MCF 10A (cell line): ENCODE data around the gene LRCOL1. TPM values are rescaled to one million over a fixed set of nuclear protein-coding genes. Genes with fewer than 3 reads are reported as not detected.

Experiments
- BruUV-seq: library from RNA; stranded (reverse); fragments of 400-500 nt; replicated peaks from 2 replicates; lab custom pipeline; 2021; lab: Mats Ljungman, UMichigan
- CTCF ChIA-PET: fragments of 300-600 bp; sonication (Branson Sonifier 250); formaldehyde crosslinking; extraction: SDS; loops from one replicate; lab custom pipeline; 2021; ENCODE audit warnings: antibody characterized with exemption, inconsistent platforms; lab: Yijun Ruan, JAX
- POLR2A ChIA-PET: fragments of 300-600, 350-650 bp; sonication (Branson Sonifier 250); formaldehyde crosslinking; extraction: SDS; loops from one replicate; lab custom pipeline; 2020; ENCODE audit warnings: antibody characterized with exemption, inconsistent platforms; lab: Yijun Ruan, JAX
- DNase-seq: peaks from one replicate; pipeline ENCODE4 v3.0.0-alpha.2; 2018; ENCODE audit not compliant: unreplicated experiment
- H3K27ac Mint-ChIP-seq: one replicate; pipeline ENCODE4 v1.8.0; 2022; ENCODE audit warnings: mild to moderate bottlenecking, low read depth, mixed read lengths; ENCODE audit not compliant: unreplicated experiment
- H3K27me3 Mint-ChIP-seq: one replicate; pipeline ENCODE4 v1.8.0; 2022; ENCODE audit warnings: mixed read lengths; ENCODE audit not compliant: insufficient read depth, unreplicated experiment
- H3K36me3 Mint-ChIP-seq: one replicate; pipeline ENCODE4 v1.8.0; 2022; ENCODE audit warnings: mild to moderate bottlenecking, moderate library complexity, mixed read lengths; ENCODE audit not compliant: insufficient read depth, unreplicated experiment
- H3K4me1 Mint-ChIP-seq: one replicate; pipeline ENCODE4 v1.8.0; 2022; ENCODE audit warnings: mixed read lengths; ENCODE audit not compliant: insufficient read depth, unreplicated experiment
- H3K4me3 Mint-ChIP-seq: one replicate; pipeline ENCODE4 v1.8.0; 2022; ENCODE audit warnings: mild to moderate bottlenecking, moderate library complexity, mixed read lengths; ENCODE audit not compliant: unreplicated experiment
- H3K9me3 Mint-ChIP-seq: one replicate; pipeline ENCODE4 v1.8.0; 2022; ENCODE audit warnings: mixed read lengths; ENCODE audit not compliant: unreplicated experiment
- intact Hi-C: fragments of 100-400 bp; cut with micrococcal nuclease; formaldehyde crosslinking; loops from 2 replicates; pipeline ENCODE4 v1.14.1; 2022
- total RNA-seq: library from RNA; stranded (reverse); gene quantifications from 2 replicates; pipeline ENCODE4 v1.2.3, GENCODE V29; 2022
- TF ChIP-seq, protein P1 (sequence below): fragments of 200-600 bp; IDR thresholded peaks from one replicate; pipeline ENCODE4 v1.8.0; 2022; ENCODE audit warnings: antibody characterized with exemption, mild to moderate bottlenecking; ENCODE audit not compliant: unreplicated experiment

LRCOL1 gene
- total RNA-seq, 1 experiment from 2014 or later = not detected

DNA sequence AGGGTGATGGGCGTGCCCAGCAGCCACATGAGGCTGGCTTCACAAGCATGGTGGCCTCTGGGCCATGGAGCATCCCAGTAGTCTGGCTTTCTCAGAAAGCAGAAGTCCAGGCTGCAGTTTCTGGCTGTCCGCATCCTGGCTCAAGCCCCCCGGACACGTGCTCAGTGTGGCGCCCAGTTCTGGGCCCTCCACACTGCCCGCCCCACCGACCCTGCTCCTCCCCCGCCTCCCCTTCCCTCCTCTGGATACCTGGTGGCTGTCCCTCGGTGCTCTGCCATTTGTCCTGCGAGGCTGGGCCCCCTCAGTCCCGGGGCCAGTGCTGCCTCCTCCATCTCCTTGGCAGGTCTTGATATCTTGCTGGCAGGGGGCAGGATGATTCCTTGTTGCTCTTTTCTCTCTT, 31.6 kb downstream of the LRCOL1 start:
- TF ChIP-seq, protein P1, sequence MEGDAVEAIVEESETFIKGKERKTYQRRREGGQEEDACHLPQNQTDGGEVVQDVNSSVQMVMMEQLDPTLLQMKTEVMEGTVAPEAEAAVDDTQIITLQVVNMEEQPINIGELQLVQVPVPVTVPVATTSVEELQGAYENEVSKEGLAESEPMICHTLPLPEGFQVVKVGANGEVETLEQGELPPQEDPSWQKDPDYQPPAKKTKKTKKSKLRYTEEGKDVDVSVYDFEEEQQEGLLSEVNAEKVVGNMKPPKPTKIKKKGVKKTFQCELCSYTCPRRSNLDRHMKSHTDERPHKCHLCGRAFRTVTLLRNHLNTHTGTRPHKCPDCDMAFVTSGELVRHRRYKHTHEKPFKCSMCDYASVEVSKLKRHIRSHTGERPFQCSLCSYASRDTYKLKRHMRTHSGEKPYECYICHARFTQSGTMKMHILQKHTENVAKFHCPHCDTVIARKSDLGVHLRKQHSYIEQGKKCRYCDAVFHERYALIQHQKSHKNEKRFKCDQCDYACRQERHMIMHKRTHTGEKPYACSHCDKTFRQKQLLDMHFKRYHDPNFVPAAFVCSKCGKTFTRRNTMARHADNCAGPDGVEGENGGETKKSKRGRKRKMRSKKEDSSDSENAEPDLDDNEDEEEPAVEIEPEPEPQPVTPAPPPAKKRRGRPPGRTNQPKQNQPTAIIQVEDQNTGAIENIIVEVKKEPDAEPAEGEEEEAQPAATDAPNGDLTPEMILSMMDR = no peak
- CTCF ChIA-PET = interaction anchor here (1.5 kb wide), 1 partner anchor 17 kb away, joined by 3 read pairs; no protein-coding TSS in a partner anchor
- no peak for DNase-seq
- no peak overlapping the region for H3K27ac Mint-ChIP-seq
- no peak overlapping the region for H3K4me3 Mint-ChIP-seq
- H3K4me1 Mint-ChIP-seq = no peaks in the 10 kb centered on the region
- H3K27me3 Mint-ChIP-seq = no peaks in the 10 kb centered on the region
- no peaks in the 10 kb centered on the region for H3K9me3 Mint-ChIP-seq
- no TSS peak for BruUV-seq
- peaks cover 31% of the 10 kb centered on the region for H3K36me3 Mint-ChIP-seq
- POLR2A ChIA-PET = interaction anchor here (0.6 to 1.5 kb wide), 2 partner anchors 11 to 49 kb away, joined by 3 read pairs; no protein-coding TSS in a partner anchor
- intact Hi-C loops = no loop called here

DNA sequence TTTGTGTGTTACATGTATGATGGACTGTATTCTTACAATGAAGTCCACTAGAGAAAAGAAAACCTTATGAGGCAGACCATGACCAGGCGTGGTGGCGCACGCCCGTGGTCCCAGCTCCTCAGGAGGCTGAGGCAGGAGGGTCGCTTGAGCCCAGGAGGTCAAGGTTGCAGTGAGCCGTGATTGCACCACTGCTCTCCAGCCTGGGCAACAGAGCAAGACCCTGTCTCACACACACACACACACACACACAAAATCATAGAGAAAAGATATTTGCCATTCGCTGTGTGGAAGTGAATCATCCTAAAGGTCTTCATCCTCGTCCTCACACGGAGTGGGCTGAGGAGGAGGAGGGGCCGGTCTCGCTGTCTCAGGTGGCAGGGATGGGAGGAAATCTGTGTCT, 32.3 kb downstream of the LRCOL1 start:
- ChIA-PET POLR2A (no interaction called here), CTCF (no interaction called here)
- Mint-ChIP-seq H3K4me3 (no peak overlapping the region), H3K9me3 (no peaks in the 10 kb centered on the region), H3K36me3 (peaks cover 35% of the 10 kb centered on the region), H3K4me1 (no peaks in the 10 kb centered on the region), H3K27ac (no peak overlapping the region), H3K27me3 (no peaks in the 10 kb centered on the region)
- intact Hi-C loops = no loop called here
- TF ChIP-seq, protein P1 = no peak
- no peak for DNase-seq
- no TSS peak for BruUV-seq

GRCh38 chr12:132577191-132577920, 33.0 kb downstream of the LRCOL1 start:
- TF ChIP-seq, protein P1 = no peak
- DNase-seq = no peak
- Mint-ChIP-seq H3K27me3 (no peaks in the 10 kb centered on the region), H3K4me1 (no peaks in the 10 kb centered on the region), H3K27ac (no peak overlapping the region), H3K4me3 (no peak overlapping the region), H3K9me3 (no peaks in the 10 kb centered on the region), H3K36me3 (peaks cover 38% of the 10 kb centered on the region)
- BruUV-seq = no TSS peak
- intact Hi-C loops = no loop called here
- CTCF ChIA-PET = interaction anchor here (1.2 to 1.7 kb wide), 2 partner anchors 37 to 162 kb away, joined by 3 to 6 read pairs; no protein-coding TSS in a partner anchor
- POLR2A ChIA-PET = no interaction called here

DNA sequence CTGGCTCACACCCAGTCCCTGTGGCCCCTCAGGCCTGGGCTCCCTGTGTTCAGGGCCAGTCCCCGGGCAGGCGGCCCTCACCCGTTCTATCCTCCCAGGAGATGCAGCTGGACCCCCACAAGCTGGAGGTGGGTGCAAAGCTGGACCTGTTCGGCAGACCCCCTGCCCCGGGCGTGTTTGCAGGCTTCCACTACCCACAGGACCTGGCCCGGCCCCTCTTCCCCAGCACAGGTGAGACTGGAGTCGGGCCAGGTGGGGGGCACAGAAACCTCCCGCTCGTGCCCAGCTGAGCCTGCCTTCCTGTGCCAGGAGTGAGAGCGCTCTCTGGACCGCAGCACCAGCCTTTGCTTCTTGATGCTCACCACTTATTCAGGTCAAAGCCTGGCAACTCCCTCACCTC, 33.7 kb downstream of the LRCOL1 start:
- no peaks in the 10 kb centered on the region for H3K4me1 Mint-ChIP-seq
- H3K27ac Mint-ChIP-seq = no peak overlapping the region
- TF ChIP-seq, protein P1 = no peak
- no peak overlapping the region for H3K4me3 Mint-ChIP-seq
- peaks cover 38% of the 10 kb centered on the region for H3K36me3 Mint-ChIP-seq
- DNase-seq = no peak
- intact Hi-C loops = no loop called here
- H3K27me3 Mint-ChIP-seq = no peaks in the 10 kb centered on the region
- BruUV-seq = no TSS peak
- H3K9me3 Mint-ChIP-seq = no peaks in the 10 kb centered on the region
- ChIA-PET POLR2A (no interaction called here), CTCF (interaction anchor here (1.2 to 1.7 kb wide), 2 partner anchors 38 to 162 kb away, joined by 3 to 6 read pairs; no protein-coding TSS in a partner anchor)
